ENCODE data around the gene ZKSCAN2. TPM values are rescaled to one million over a fixed set of nuclear protein-coding genes. Genes with fewer than 3 reads are reported as not detected.
A peak's percentile ranks its signal among the peaks of the same experiment; 100 is the strongest.

The ZKSCAN2 gene
- total and polyA plus RNA-seq, 9 donors = 2.2 to 11.1 (median 7.8) TPM

DNA sequence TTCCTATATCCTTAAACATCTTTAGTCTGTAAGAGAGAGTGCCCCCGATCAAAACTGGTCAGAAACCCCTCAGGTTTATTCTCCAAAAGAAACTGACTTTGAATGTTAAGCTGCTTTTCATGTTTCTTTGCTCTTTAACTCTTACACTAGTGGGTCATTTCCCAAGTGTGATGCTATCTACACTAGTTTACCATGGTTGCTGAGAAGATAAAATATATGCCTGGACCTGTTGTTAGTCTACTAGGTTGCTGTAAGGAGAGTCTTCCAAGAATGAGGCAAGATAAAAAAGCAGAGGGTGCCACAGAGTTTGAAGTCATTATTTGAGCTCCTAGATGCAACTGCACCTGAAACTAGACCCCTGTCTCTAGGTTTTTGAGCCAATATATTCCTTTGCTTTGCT, 12.2 kb upstream of the ZKSCAN2 start:
- no peak for DNase-seq
- Histone ChIP-seq H3K9me3 (no peaks in the 10 kb centered on the region), H3K4me1 (ENCODE audit: insufficient read depth) (no peaks in the 10 kb centered on the region), H3K27me3 (no peaks in the 10 kb centered on the region), H3K36me3 (no peaks in the 10 kb centered on the region), H3K4me3 (no peak overlapping the region), H3K27ac (no peak overlapping the region)
- 77 to 92% (median 86%) methylated on average over 1 of the region's 1 CpG for WGBS, 3 donors
- intact Hi-C loops (cut with DNase I) = no loop called here
- TF ChIP-seq, protein P1, sequence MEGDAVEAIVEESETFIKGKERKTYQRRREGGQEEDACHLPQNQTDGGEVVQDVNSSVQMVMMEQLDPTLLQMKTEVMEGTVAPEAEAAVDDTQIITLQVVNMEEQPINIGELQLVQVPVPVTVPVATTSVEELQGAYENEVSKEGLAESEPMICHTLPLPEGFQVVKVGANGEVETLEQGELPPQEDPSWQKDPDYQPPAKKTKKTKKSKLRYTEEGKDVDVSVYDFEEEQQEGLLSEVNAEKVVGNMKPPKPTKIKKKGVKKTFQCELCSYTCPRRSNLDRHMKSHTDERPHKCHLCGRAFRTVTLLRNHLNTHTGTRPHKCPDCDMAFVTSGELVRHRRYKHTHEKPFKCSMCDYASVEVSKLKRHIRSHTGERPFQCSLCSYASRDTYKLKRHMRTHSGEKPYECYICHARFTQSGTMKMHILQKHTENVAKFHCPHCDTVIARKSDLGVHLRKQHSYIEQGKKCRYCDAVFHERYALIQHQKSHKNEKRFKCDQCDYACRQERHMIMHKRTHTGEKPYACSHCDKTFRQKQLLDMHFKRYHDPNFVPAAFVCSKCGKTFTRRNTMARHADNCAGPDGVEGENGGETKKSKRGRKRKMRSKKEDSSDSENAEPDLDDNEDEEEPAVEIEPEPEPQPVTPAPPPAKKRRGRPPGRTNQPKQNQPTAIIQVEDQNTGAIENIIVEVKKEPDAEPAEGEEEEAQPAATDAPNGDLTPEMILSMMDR (IDR thresholded peaks at IDR 0.05) = no peak
- TF ChIP-seq EP300 (IDR thresholded peaks at IDR 0.05) (no peak), POLR2A (IDR thresholded peaks at IDR 0.05) (no peak)

DNA sequence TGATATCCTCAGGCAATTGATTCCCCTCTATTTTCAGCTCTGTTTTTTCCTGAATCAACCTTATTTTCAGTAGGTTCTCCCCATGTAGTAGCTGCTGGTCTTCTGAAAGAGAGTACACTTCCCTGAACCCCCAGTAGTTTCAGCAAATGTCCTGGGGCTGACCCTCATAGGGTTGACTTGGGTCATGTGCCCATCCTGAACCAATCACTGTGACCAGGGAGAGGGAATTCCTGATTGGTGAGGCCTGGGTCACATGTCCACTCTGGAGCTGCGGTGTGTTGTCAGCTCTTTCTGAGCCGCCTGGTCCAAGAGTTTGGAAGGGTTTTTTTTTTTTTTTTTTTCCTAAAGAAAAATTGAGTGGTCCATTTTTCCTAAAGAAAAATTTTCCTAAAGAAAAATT, 8.3 kb upstream of the ZKSCAN2 start:
- WGBS, 3 donors = 97 to 100% (median 98%) methylated on average over 2 of the region's 2 CpGs
- Histone ChIP-seq H3K4me1 (ENCODE audit: insufficient read depth) (no peaks in the 10 kb centered on the region), H3K27ac (no peak overlapping the region), H3K4me3 (no peak overlapping the region), H3K36me3 (no peaks in the 10 kb centered on the region), H3K9me3 (no peaks in the 10 kb centered on the region), H3K27me3 (no peaks in the 10 kb centered on the region)
- TF ChIP-seq, protein P1 (IDR thresholded peaks at IDR 0.05) = no peak
- TF ChIP-seq POLR2A (IDR thresholded peaks at IDR 0.05) = no peak
- no peak for TF ChIP-seq EP300 (IDR thresholded peaks at IDR 0.05)
- DNase-seq = no peak
- intact Hi-C loops (cut with DNase I) = no loop called here

DNA sequence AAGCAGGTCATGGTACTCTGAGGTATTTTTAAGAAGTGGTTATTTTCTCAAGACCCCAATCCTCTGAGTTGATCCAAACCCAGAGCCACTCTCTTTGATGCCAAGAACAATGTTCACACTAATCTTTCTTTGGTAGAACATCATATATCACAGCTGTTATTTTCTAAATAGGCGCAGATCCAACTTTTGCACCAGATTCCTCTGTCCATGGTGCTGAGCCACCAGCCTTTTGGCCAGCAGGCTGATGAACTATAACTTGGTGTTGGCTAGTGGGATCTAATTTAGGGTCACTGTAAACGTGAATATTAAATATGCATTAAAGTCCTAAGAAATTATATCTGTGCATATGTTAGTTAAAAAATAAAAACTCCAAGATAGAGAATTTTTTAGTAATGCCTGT, 7.0 kb upstream of the ZKSCAN2 start:
- WGBS, 3 donors = 65 to 80% (median 73%) methylated on average over 2 of the region's 2 CpGs
- DNase-seq = no peak
- Histone ChIP-seq H3K4me1 (ENCODE audit: insufficient read depth) (no peaks in the 10 kb centered on the region), H3K4me3 (no peak overlapping the region), H3K36me3 (no peaks in the 10 kb centered on the region), H3K9me3 (no peaks in the 10 kb centered on the region), H3K27me3 (no peaks in the 10 kb centered on the region), H3K27ac (no peak overlapping the region)
- TF ChIP-seq POLR2A (IDR thresholded peaks at IDR 0.05) = no peak
- TF ChIP-seq EP300 (IDR thresholded peaks at IDR 0.05) = no peak
- TF ChIP-seq, protein P1 (IDR thresholded peaks at IDR 0.05) = no peak
- intact Hi-C loops (cut with DNase I) = no loop called here

DNA sequence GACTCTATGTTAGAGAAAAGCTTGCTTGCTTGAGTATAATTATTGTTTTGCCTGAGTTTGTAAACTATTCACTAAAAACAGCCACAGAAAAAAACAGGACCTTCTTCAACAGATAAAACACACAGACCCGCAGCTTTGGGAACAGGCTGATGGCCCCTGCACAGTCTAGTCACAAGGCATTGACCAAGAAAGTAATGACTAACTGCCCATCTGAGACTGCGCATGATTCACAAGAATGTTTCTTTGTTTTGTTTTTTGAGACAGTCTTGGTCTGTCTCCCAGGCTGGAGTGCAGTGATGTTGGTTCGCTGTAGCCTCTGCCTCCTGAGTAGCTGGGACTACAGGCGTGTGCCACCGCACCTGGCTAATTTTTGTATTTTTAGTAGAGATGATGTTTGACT, 2.8 kb upstream of the ZKSCAN2 start:
- TF ChIP-seq, protein P1 (IDR thresholded peaks at IDR 0.05) = no peak
- TF ChIP-seq EP300 (IDR thresholded peaks at IDR 0.05) = no peak
- TF ChIP-seq POLR2A (IDR thresholded peaks at IDR 0.05) = no peak
- 71 to 88% (median 73%) methylated on average over 5 of the region's 5 CpGs for WGBS, 3 donors
- no peak for DNase-seq
- H3K27me3 ChIP-seq = no peaks in the 10 kb centered on the region
- no peaks in the 10 kb centered on the region for H3K36me3 ChIP-seq
- H3K9me3 ChIP-seq = no peaks in the 10 kb centered on the region
- intact Hi-C loops (cut with DNase I) = no loop called here
- H3K27ac ChIP-seq = no peak overlapping the region
- no peak overlapping the region for H3K4me3 ChIP-seq
- peaks cover 8% of the 10 kb centered on the region for H3K4me1 ChIP-seq (ENCODE audit: insufficient read depth)

DNA sequence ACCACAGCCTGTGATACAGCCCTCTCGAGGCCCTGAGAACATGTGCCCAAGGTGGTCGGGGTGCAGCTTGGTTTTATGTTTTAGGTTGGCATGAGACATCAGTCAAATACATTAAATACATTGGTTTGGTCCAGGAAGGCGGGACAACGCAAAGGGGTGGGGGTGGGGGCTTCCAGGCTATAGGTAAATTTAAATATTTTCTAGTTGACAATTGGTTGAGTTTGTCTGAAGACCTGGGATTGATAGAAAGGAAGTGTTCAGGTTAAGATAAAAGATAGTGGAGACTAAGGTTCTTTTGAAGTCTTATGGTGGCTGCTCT, 1.2 kb upstream of the ZKSCAN2 start:
- no peak for DNase-seq
- Histone ChIP-seq H3K27me3 (no peaks in the 10 kb centered on the region), H3K4me3 (peak overlapping the region; percentile 90), H3K4me1 (ENCODE audit: insufficient read depth) (peaks cover 10% of the 10 kb centered on the region), H3K36me3 (no peaks in the 10 kb centered on the region), H3K27ac (no peak overlapping the region), H3K9me3 (no peaks in the 10 kb centered on the region)
- no peak for TF ChIP-seq EP300 (IDR thresholded peaks at IDR 0.05)
- TF ChIP-seq, protein P1 (IDR thresholded peaks at IDR 0.05) = no peak
- no peak for TF ChIP-seq POLR2A (IDR thresholded peaks at IDR 0.05)
- WGBS, 3 donors = 33 to 37% (median 33%) methylated on average over 4 of the region's 4 CpGs
- intact Hi-C loops (cut with DNase I) = no loop called here
